Measurements from ENCODE around the gene GRIFIN. TPM values are rescaled to one million over a fixed set of nuclear protein-coding genes. Genes with fewer than 3 reads are reported as not detected.

GRIFIN gene
- total and polyA plus RNA-seq, 12 donors: not detected

- ATAC-seq (no peak), DNase-seq (no peak)
- peaks cover 0 to 10% (median 6%) of the 10 kb centered on the region in 11 donors for H3K9me3 ChIP-seq
- H3K4me3 ChIP-seq: no peak overlapping the region
- intact Hi-C loops (cut with DNase I): loop anchor here in 1 of 10 donors (5.0 kb wide), 1 partner anchor 34 kb away; the partner anchor contains the start of gene LFNG
- 76 to 77% methylated on average over 10 of the region's 10 CpGs for WGBS, 2 donors
- peak in 1 of 9 donors; percentile 13 for TF ChIP-seq CTCF (IDR thresholded peaks at IDR 0.05)
- H3K36me3 ChIP-seq: no peaks in the 10 kb centered on the region
- H3K27me3 ChIP-seq: peaks cover 0 to 10% (median 5%) of the 10 kb centered on the region in 7 donors
- peaks cover 15 to 54% (median 30%) of the 10 kb centered on the region in 9 donors for H3K4me1 ChIP-seq
- no peak overlapping the region for H3K27ac ChIP-seq
These were observed 6.7 kb upstream of the GRIFIN start for GRCh38 chr7:2482725-2483451.

GRCh38 chr7:2481195-2481594 lies 5.0 kb upstream of the GRIFIN start:
- peaks cover 0 to 10% (median 6%) of the 10 kb centered on the region in 11 donors for H3K9me3 ChIP-seq
- TF ChIP-seq CTCF (IDR thresholded peaks at IDR 0.05): no peak
- intact Hi-C loops (cut with DNase I): loop anchor here in 1 of 10 donors (5.0 kb wide), 1 partner anchor 36 kb away; the partner anchor contains the start of gene LFNG
- no peak overlapping the region for H3K4me3 ChIP-seq
- ATAC-seq (no peak), DNase-seq (no peak)
- H3K27ac ChIP-seq: no peak overlapping the region
- peaks cover 14 to 52% (median 29%) of the 10 kb centered on the region in 9 donors for H3K4me1 ChIP-seq
- 85 to 86% methylated on average over 4 of the region's 4 CpGs for WGBS, 2 donors
- H3K36me3 ChIP-seq: no peaks in the 10 kb centered on the region
- peaks cover 0 to 21% (median 8%) of the 10 kb centered on the region in 7 donors for H3K27me3 ChIP-seq

GRCh38 chr7:2480070-2480408 lies 3.8 kb upstream of the GRIFIN start:
- Histone ChIP-seq H3K9me3 (peaks cover 0 to 10% (median 6%) of the 10 kb centered on the region in 11 donors), H3K27ac (peak overlapping the region in 1 of 10 donors; percentile 8), H3K27me3 (peaks cover 0 to 21% (median 8%) of the 10 kb centered on the region in 7 donors), H3K4me3 (no peak overlapping the region), H3K36me3 (no peaks in the 10 kb centered on the region), H3K4me1 (peaks cover 14 to 52% (median 29%) of the 10 kb centered on the region in 9 donors)
- intact Hi-C loops (cut with DNase I): loop anchor here in 1 of 10 donors (5.0 kb wide), 1 partner anchor 37 kb away; the partner anchor contains the start of gene LFNG
- DNase-seq: peak in 1 of 2 donors; percentile 42
- WGBS, 2 donors: 33 to 34% methylated on average over 21 of the region's 21 CpGs
- peak in 2 of 8 donors; percentile 14 to 25 for ATAC-seq
- TF ChIP-seq CTCF (IDR thresholded peaks at IDR 0.05): no peak

DNA sequence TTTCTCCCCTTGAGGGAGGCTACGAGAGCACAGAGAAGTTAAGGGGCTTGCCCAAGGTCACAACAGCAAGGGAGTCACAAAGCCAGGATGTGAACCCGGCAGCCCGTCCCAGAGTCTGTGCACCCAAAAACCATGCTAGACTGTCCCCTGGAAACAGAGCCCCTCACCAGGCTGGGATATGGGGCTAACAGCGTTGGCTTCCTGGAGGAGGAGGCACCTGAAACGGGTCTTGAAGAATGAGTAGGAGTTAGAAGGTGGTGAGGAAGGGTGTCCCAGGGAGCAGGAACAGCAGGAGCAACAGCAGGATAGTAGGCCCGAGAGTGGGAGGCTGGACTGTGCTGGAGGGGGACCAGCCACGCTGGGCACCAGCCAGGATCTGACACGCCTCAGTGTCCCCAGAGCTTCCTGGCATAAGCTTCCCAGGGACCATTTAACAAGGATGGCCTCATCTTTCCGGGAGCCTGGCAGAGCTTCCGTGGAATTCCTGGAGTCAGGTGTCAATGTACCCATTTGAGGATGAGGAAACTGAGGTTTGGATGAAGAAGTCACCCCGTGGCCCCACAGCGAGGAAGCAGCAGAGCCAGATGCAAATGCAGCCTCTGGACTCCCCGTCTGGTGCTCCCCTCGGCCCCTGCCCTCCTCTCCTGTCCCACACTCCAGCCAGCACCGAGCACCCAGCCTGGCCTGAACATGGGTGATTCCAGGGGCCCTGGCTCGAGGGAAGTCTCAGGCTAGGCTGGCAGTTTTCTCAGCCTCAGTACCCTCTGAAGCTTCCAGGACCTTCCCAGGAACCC lies 3.3 kb upstream of the GRIFIN start:
- DNase-seq (peak in 1 of 2 donors; percentile 4), ATAC-seq (no peak)
- no peaks in the 10 kb centered on the region for H3K36me3 ChIP-seq
- peak overlapping the region in 1 of 10 donors; percentile 8 for H3K27ac ChIP-seq
- H3K27me3 ChIP-seq: peaks cover 0 to 21% (median 8%) of the 10 kb centered on the region in 7 donors
- TF ChIP-seq CTCF (IDR thresholded peaks at IDR 0.05): no peak
- 61 to 67% methylated on average over 16 of the region's 16 CpGs for WGBS, 2 donors
- intact Hi-C loops (cut with DNase I): loop anchor here in 9 of 10 donors (5.0 to 10.0 kb wide), 9 partner anchors 38 to 895 kb away; partner anchors contain the start of genes BRAT1 (in 5 of the 9), IQCE (in 5 of the 9), AMZ1 (in 2 of the 9) and LFNG (in 2 of the 9)
- peak overlapping the region in 2 of 10 donors; percentile 11 to 19 for H3K4me3 ChIP-seq
- H3K4me1 ChIP-seq: peaks cover 14 to 51% (median 29%) of the 10 kb centered on the region in 9 donors
- H3K9me3 ChIP-seq: peaks cover 0 to 10% (median 6%) of the 10 kb centered on the region in 11 donors

Measured in heart right ventricle (tissue), 16 donors.